ENCODE data around the gene TRIL.

The TRIL gene

GRCh38 chr7:28958235-28958979 is at the start of gene TRIL:
TSS of gene TRIL (minus strand) at chr7:28958330. CDS start at chr7:28958046, 284 bp downstream.
- H2AFZ ChIP-seq (ENCODE audit: low read depth, low read length), result peak within 1 kb of the TSS; percentile 72
- no peaks in the 10 kb centered on the region for H3K27me3 ChIP-seq (ENCODE audit: insufficient read depth, low read length)
- peaks cover 23% of the 10 kb centered on the region for H3K9me3 ChIP-seq (ENCODE audit: low read length)
- H3K4me1 ChIP-seq (ENCODE audit: insufficient read depth, low read length), result peaks cover 4% of the 10 kb centered on the region
- H3K36me3 ChIP-seq (ENCODE audit: insufficient read depth, low read length), result no peaks in the 10 kb centered on the region
- H3K4me3 ChIP-seq (ENCODE audit: low read length), result no peak within 1 kb of the TSS

GRCh38 chr7:29007127-29007526 is 49.0 kb upstream of the TRIL start:
- Histone ChIP-seq H2AFZ (ENCODE audit: low read depth, low read length) (no peak overlapping the region), H3K4me1 (ENCODE audit: insufficient read depth, low read length) (no peaks in the 10 kb centered on the region), H3K27me3 (ENCODE audit: insufficient read depth, low read length) (no peaks in the 10 kb centered on the region), H3K4me3 (ENCODE audit: low read length) (no peak overlapping the region), H3K36me3 (ENCODE audit: insufficient read depth, low read length) (no peaks in the 10 kb centered on the region), H3K9me3 (ENCODE audit: low read length) (peaks cover 4% of the 10 kb centered on the region)

DNA sequence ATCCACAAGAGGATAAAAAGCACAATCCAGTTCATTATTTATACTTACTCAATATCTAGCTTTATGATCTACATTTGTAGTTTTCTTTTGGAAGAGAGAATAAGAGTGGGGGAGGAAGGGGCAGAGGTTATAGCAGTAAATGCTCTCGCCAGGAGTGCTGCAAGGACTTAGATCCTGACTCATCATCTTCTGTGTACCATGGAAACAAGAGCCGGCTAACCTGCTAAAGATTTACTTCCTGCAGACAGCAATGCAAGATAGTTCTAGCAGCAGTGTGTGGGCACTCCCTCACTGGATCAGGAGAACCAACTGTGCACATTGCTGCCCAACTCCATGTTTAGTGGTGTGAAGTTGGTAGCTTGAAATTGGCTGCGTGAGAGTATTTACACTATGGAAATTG is 47.7 kb upstream of the TRIL start:
- no peak overlapping the region for H2AFZ ChIP-seq (ENCODE audit: low read depth, low read length)
- H3K27me3 ChIP-seq (ENCODE audit: insufficient read depth, low read length), result no peaks in the 10 kb centered on the region

DNA sequence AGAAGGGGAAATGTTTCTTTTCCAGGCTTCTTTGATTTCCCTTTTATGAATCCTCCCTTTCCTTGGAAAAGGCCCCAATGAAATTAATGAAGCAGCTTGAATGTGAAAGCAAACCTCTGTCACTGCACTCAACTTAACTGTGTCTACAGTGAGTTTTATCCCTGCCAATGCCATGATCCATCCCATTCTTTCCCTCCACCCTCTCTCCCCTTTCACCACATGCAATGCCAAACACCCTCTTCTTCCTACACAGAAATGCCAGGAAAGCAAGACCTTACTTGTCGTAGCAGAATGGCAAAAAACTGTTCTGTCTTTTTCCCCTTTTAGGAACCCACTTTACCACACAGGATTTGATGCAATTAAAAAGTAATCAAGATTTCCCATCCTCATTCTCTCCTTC is 47.3 kb upstream of the TRIL start:
- Histone ChIP-seq H3K27me3 (ENCODE audit: insufficient read depth, low read length) (no peaks in the 10 kb centered on the region), H3K4me1 (ENCODE audit: insufficient read depth, low read length) (no peaks in the 10 kb centered on the region), H3K36me3 (ENCODE audit: insufficient read depth, low read length) (no peaks in the 10 kb centered on the region), H2AFZ (ENCODE audit: low read depth, low read length) (no peak overlapping the region), H3K9me3 (ENCODE audit: low read length) (peaks cover 4% of the 10 kb centered on the region), H3K4me3 (ENCODE audit: low read length) (no peak overlapping the region)

More for the DNA sequence above, 47.7 kb upstream of the TRIL start:
- no peak overlapping the region for H3K4me3 ChIP-seq (ENCODE audit: low read length)
- no peaks in the 10 kb centered on the region for H3K36me3 ChIP-seq (ENCODE audit: insufficient read depth, low read length)
- peaks cover 4% of the 10 kb centered on the region for H3K9me3 ChIP-seq (ENCODE audit: low read length)
- H3K4me1 ChIP-seq (ENCODE audit: insufficient read depth, low read length), result no peaks in the 10 kb centered on the region

- Histone ChIP-seq H3K27me3 (ENCODE audit: insufficient read depth, low read length) (no peaks in the 10 kb centered on the region), H3K4me1 (ENCODE audit: insufficient read depth, low read length) (peaks cover 4% of the 10 kb centered on the region), H3K9me3 (ENCODE audit: low read length) (peaks cover 4% of the 10 kb centered on the region), H3K4me3 (ENCODE audit: low read length) (no peak overlapping the region), H2AFZ (ENCODE audit: low read depth, low read length) (no peak overlapping the region), H3K36me3 (ENCODE audit: insufficient read depth, low read length) (no peaks in the 10 kb centered on the region)
Observed at GRCh38 chr7:29003703-29004102, 45.6 kb upstream of the TRIL start.

DNA sequence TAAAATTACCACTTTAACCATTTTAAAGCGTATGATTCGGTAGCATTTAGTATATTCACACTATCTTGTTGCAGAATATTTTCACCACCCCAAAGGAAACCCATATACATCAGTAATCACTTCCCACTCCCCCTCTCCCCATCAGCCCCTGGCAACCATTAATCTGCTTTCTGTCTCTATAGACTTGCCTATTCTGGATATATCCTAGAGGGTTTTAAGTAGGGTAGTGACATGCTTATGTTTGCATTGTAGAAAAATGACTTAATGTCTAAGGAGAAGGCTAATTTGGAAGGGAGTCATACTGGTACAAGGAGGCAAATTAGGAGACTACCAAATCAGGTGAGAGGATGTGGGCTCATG is 42.6 kb upstream of the TRIL start:
- Histone ChIP-seq H3K27me3 (ENCODE audit: insufficient read depth, low read length) (no peaks in the 10 kb centered on the region), H3K4me1 (ENCODE audit: insufficient read depth, low read length) (peaks cover 15% of the 10 kb centered on the region)

GRCh38 chr7:28999895-29000716 is 42.0 kb upstream of the TRIL start:
- H3K4me1 ChIP-seq (ENCODE audit: insufficient read depth, low read length), result peaks cover 15% of the 10 kb centered on the region
- H3K4me3 ChIP-seq (ENCODE audit: low read length), result no peak overlapping the region
- no peaks in the 10 kb centered on the region for H3K27me3 ChIP-seq (ENCODE audit: insufficient read depth, low read length)
- no peak overlapping the region for H2AFZ ChIP-seq (ENCODE audit: low read depth, low read length)
- H3K36me3 ChIP-seq (ENCODE audit: insufficient read depth, low read length), result no peaks in the 10 kb centered on the region
- peaks cover 2% of the 10 kb centered on the region for H3K9me3 ChIP-seq (ENCODE audit: low read length)

More for the DNA sequence above, 42.6 kb upstream of the TRIL start:
- peaks cover 2% of the 10 kb centered on the region for H3K9me3 ChIP-seq (ENCODE audit: low read length)
- no peaks in the 10 kb centered on the region for H3K36me3 ChIP-seq (ENCODE audit: insufficient read depth, low read length)
- no peak overlapping the region for H2AFZ ChIP-seq (ENCODE audit: low read depth, low read length)
- no peak overlapping the region for H3K4me3 ChIP-seq (ENCODE audit: low read length)

DNA sequence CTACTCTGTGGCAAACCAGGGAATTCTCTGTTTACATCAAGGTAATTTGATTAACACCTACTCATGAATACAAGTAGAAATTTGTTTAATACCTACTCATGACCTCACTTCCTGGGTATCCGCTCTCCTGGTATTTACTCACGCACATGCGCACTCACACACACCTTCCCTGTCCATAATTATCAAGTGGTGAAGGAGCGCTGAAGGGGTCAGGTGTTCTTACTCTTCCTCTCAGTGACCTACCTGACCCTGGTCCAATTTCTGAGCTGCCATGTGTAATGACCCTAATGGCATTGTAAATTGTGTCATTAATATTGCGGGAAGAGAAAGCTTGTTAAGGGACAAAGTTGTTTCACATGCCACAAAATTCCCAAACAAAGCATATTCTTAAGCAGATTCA is 41.3 kb upstream of the TRIL start:
- no peak overlapping the region for H2AFZ ChIP-seq (ENCODE audit: low read depth, low read length)
- H3K36me3 ChIP-seq (ENCODE audit: insufficient read depth, low read length), result no peaks in the 10 kb centered on the region
- peaks cover 15% of the 10 kb centered on the region for H3K4me1 ChIP-seq (ENCODE audit: insufficient read depth, low read length)
- H3K9me3 ChIP-seq (ENCODE audit: low read length), result peaks cover 2% of the 10 kb centered on the region
- H3K4me3 ChIP-seq (ENCODE audit: low read length), result no peak overlapping the region
- no peaks in the 10 kb centered on the region for H3K27me3 ChIP-seq (ENCODE audit: insufficient read depth, low read length)

DNA sequence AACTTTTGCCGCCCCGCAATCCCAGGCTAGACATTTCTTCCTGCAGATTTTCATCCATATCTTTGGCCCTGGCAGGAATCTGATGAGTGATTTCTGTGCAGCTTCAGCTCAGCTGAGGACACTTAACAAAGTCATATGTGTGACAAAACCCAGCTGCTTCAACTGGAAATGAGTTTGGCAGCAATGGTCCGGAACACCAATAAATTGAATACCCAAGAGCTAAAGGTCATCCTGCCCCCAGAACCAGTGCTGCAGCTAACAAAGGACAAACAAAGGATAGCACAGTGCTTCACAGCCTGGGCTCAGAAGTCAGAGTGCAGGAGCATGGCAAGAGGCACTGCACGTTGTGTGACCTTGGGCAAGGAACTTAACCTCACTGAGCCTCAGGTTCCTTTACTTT is 40.0 kb upstream of the TRIL start:
- Histone ChIP-seq H3K27me3 (ENCODE audit: insufficient read depth, low read length) (no peaks in the 10 kb centered on the region), H3K4me3 (ENCODE audit: low read length) (no peak overlapping the region), H3K36me3 (ENCODE audit: insufficient read depth, low read length) (no peaks in the 10 kb centered on the region), H3K4me1 (ENCODE audit: insufficient read depth, low read length) (peaks cover 15% of the 10 kb centered on the region), H2AFZ (ENCODE audit: low read depth, low read length) (no peak overlapping the region), H3K9me3 (ENCODE audit: low read length) (no peaks in the 10 kb centered on the region)

- Histone ChIP-seq H3K4me3 (ENCODE audit: low read length) (no peak overlapping the region), H3K27me3 (ENCODE audit: insufficient read depth, low read length) (no peaks in the 10 kb centered on the region), H2AFZ (ENCODE audit: low read depth, low read length) (no peak overlapping the region), H3K36me3 (ENCODE audit: insufficient read depth, low read length) (no peaks in the 10 kb centered on the region), H3K4me1 (ENCODE audit: insufficient read depth, low read length) (peaks cover 15% of the 10 kb centered on the region), H3K9me3 (ENCODE audit: low read length) (no peaks in the 10 kb centered on the region)
Observed at GRCh38 chr7:28996836-28997235, 38.7 kb upstream of the TRIL start.

DNA sequence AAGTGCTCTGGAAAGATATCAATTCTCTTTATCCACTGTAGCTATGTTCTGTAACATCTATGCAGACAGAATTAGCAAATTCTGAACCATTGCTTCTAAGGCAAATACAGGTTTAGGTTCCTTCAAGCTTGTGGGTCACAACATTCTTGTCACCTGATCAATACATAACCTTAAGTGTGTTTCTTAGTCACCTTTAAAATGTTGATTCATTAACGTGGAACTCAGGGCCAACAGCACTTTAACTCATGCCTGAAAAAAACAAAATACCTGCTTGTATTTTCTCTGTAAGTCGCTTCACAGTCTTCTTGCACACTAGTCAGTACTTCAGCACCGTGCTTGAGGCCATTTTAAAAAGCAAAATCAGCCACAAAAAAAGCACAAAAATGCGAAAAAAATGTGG is 35.2 kb upstream of the TRIL start:
- Histone ChIP-seq H3K36me3 (ENCODE audit: insufficient read depth, low read length) (no peaks in the 10 kb centered on the region), H3K4me1 (ENCODE audit: insufficient read depth, low read length) (peaks cover 10% of the 10 kb centered on the region), H2AFZ (ENCODE audit: low read depth, low read length) (no peak overlapping the region), H3K27me3 (ENCODE audit: insufficient read depth, low read length) (no peaks in the 10 kb centered on the region), H3K9me3 (ENCODE audit: low read length) (no peaks in the 10 kb centered on the region), H3K4me3 (ENCODE audit: low read length) (no peak overlapping the region)

GRCh38 chr7:28992798-28993197 is 34.7 kb upstream of the TRIL start:
- Histone ChIP-seq H3K4me3 (ENCODE audit: low read length) (no peak overlapping the region), H3K4me1 (ENCODE audit: insufficient read depth, low read length) (peaks cover 4% of the 10 kb centered on the region), H3K9me3 (ENCODE audit: low read length) (no peaks in the 10 kb centered on the region), H3K27me3 (ENCODE audit: insufficient read depth, low read length) (no peaks in the 10 kb centered on the region), H2AFZ (ENCODE audit: low read depth, low read length) (no peak overlapping the region), H3K36me3 (ENCODE audit: insufficient read depth, low read length) (no peaks in the 10 kb centered on the region)

DNA sequence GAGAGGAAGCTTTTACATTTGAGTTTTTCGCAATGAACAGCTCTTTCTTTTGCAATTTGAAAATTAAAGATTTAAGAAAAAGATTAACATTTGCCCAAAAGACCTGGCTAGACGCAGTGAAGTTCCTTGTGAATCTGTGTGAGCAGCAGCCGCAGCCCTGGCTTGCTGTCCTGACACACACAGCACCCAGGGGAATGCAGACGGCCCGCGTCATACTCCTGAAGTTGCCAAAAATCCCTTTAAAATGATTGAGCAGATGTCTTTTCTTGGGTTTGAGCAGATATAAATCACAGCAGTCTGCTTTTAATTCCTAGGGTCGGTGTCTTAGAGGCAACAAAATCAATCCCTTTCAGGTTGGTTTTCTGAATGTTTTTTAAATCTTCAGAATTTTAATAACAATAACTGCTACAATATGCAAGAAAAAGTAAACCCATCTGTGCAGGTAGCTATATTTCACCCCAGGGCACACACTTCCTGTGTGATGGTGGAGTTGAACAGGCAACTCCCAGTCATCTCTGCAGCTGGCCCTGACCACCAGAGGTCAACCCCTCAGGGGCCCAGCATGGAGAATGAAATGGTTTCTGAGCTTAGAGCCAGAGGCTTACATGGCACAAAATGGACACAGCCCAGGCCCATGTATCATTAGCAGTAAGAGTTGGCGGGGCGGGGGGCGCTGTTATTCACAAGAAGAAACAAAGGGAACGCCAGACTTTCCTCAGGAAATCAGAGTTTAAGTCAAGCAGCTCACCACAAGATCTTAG is 32.2 kb upstream of the TRIL start:
- no peaks in the 10 kb centered on the region for H3K36me3 ChIP-seq (ENCODE audit: insufficient read depth, low read length)
- no peaks in the 10 kb centered on the region for H3K27me3 ChIP-seq (ENCODE audit: insufficient read depth, low read length)
- no peaks in the 10 kb centered on the region for H3K9me3 ChIP-seq (ENCODE audit: low read length)
- no peaks in the 10 kb centered on the region for H3K4me1 ChIP-seq (ENCODE audit: insufficient read depth, low read length)
- no peak overlapping the region for H2AFZ ChIP-seq (ENCODE audit: low read depth, low read length)
- no peak overlapping the region for H3K4me3 ChIP-seq (ENCODE audit: low read length)
